Activated T-cell treated with anti-CD3 and anti-CD28 coated beads, Interleukin-2, amount 50 U/mL, for 24 hours (primary cell): ENCODE measurements around the gene AGBL4.

Experiments
- DNase-seq: peaks from one replicate; pipeline ENCODE4 v3.0.0-alpha.2; 2020
- H3K27ac Mint-ChIP-seq: 2 replicates; pipeline ENCODE4 v1.8.0; 2020; ENCODE audit warnings: mild to moderate bottlenecking, mixed read lengths
- H3K27me3 Mint-ChIP-seq: 2 replicates; pipeline ENCODE4 v1.8.0; 2020; ENCODE audit warnings: mixed read lengths
- H3K36me3 Mint-ChIP-seq: 2 replicates; pipeline ENCODE4 v1.8.0; 2020; ENCODE audit warnings: low read depth, mixed read lengths
- H3K4me1 Mint-ChIP-seq: 2 replicates; pipeline ENCODE4 v1.8.0; 2020; ENCODE audit warnings: low read depth, mixed read lengths
- H3K4me3 Mint-ChIP-seq: 2 replicates; pipeline ENCODE4 v1.8.0; 2020; ENCODE audit warnings: mild to moderate bottlenecking, moderate library complexity, mixed read lengths
- H3K9me3 Mint-ChIP-seq: 2 replicates; pipeline ENCODE4 v1.8.0; 2020; ENCODE audit warnings: mixed read lengths

AGBL4 gene

DNA sequence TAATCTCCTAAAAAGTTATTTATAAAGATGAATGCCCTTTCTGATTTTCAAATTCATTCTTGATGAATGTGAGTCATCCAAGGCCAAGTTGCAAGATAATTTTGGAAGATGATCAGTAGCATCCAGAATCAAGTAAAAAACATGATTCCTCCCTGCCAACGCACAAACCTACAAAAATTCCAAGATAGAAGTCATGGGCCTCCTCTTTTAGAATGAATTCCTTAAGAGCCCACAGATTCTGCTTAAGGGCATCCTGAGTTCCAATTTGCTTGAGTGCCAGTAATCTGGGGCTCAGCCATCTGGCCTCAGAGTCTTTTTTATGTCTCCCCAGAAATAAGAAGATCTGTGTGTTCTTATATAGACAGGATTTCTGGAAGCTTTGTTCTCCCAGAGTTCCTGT is 1528.6 kb downstream of the AGBL4 start:
- H3K4me3 Mint-ChIP-seq, result no peak overlapping the region
- no peaks in the 10 kb centered on the region for H3K9me3 Mint-ChIP-seq
- no peak for DNase-seq
- no peaks in the 10 kb centered on the region for H3K36me3 Mint-ChIP-seq
- H3K4me1 Mint-ChIP-seq, result peaks cover 6% of the 10 kb centered on the region
- H3K27me3 Mint-ChIP-seq, result peaks cover 12% of the 10 kb centered on the region
- no peak overlapping the region for H3K27ac Mint-ChIP-seq

DNA sequence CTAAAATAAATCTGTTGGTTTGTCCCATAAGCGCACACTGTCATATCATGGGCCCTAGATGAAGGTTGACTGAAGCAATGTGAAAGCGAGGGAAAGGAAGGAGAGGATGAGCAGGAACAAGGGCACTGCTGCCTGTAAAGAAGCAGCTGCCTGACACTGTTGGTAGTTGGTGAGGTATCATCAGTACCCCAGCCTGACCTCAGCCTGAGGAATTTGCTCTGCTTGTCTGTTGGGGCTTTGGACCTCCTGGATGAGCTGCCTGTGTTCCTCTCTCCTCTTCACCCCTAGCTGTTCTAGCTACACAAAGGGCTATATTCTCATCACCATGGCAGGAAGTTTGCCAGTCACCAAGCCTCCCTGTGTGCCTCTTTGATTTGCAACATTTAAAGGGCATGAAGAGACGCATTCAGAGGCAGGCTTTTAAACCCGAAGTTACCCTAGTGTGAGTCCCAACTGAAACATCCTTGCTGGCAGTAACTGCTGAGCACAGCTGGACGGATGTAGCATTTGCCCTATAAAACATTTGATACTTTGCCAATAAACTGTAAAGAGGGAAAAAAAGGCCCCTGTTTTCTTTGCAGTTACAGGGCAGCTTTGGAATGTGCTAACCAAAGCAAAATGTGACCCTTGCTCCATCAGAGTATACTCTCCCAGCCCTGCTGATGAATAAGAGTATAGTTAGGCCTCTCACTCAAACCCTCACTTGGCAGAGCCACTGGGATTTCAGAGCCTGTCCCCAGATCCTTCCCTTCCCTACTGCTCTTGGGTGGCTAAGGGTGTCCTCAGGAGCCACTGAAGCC is 1529.6 kb downstream of the AGBL4 start:
- DNase-seq, result no peak
- peaks cover 6% of the 10 kb centered on the region for H3K4me1 Mint-ChIP-seq
- no peaks in the 10 kb centered on the region for H3K9me3 Mint-ChIP-seq
- H3K36me3 Mint-ChIP-seq, result no peaks in the 10 kb centered on the region
- H3K27ac Mint-ChIP-seq, result no peak overlapping the region
- no peak overlapping the region for H3K4me3 Mint-ChIP-seq
- peaks cover 12% of the 10 kb centered on the region for H3K27me3 Mint-ChIP-seq

DNA sequence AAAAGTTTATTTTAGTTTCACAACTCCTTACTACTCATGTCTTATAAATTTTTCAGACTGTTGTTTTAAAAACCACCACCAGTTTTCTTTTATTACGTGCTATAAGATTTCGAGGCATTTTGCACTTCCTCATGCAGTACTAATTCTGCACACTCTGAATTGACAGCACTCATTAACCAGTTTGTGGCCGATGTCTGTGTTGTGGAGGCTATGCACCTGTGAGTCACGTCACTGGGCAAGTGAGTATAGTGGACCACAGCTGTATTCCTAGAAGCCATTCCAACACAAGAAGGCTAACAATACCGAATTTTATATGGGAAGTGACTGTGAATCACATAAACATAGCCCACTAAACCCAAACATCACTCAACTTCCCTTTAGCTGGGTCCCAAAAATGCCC is 1530.7 kb downstream of the AGBL4 start:
- H3K36me3 Mint-ChIP-seq, result no peaks in the 10 kb centered on the region
- no peak overlapping the region for H3K4me3 Mint-ChIP-seq
- no peak overlapping the region for H3K27ac Mint-ChIP-seq
- peaks cover 6% of the 10 kb centered on the region for H3K27me3 Mint-ChIP-seq
- H3K4me1 Mint-ChIP-seq, result no peaks in the 10 kb centered on the region
- H3K9me3 Mint-ChIP-seq, result no peaks in the 10 kb centered on the region
- no peak for DNase-seq

DNA sequence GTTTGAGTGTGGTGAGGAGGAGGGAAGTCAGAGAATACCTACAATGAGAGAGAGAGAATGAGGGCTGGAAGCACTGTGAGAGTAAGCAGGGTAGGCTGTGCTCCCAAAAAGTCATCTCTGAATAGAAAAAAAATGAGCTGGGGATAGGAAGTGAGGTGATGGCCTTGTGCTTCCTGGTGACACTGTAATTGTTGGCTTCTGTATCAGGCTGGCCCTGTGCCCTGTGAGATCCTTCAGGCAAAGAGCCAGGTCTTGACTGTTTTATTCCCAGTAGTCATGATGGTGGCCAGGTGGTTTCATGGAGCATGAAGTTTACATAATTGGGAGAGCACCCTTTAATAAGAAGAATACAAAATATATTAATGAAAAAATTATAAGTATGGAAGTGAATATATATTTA is 1531.4 kb downstream of the AGBL4 start:
- H3K27me3 Mint-ChIP-seq, result peaks cover 3% of the 10 kb centered on the region
- H3K27ac Mint-ChIP-seq, result no peak overlapping the region
- DNase-seq, result no peak
- H3K9me3 Mint-ChIP-seq, result no peaks in the 10 kb centered on the region
- no peak overlapping the region for H3K4me3 Mint-ChIP-seq
- H3K36me3 Mint-ChIP-seq, result no peaks in the 10 kb centered on the region
- no peaks in the 10 kb centered on the region for H3K4me1 Mint-ChIP-seq

DNA sequence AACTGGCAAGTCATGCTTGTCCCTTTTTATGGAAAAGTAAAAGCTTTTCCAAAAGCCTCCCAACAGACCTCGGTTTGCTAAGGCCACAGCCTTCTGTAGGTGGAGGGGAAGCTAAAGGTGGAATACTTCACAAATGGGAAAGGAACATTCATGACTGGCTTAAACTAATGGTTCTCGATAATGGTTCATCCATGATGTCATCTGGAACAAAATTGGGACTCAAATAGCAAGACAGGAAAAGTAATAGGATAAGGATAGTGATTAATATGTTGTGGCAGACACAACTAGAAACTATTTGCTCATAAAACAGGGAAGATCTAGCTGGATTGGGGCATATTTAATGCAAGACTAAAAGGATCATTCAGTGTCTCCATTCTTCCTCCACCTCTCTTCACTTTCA is 1535.0 kb downstream of the AGBL4 start:
- Mint-ChIP-seq H3K27ac (no peak overlapping the region), H3K4me1 (no peaks in the 10 kb centered on the region), H3K9me3 (no peaks in the 10 kb centered on the region), H3K27me3 (no peaks in the 10 kb centered on the region), H3K4me3 (no peak overlapping the region), H3K36me3 (no peaks in the 10 kb centered on the region)
- DNase-seq, result no peak
